SK-N-SH (cell line): ENCODE results near the gene ID4. TPM values are rescaled to one million over a fixed set of nuclear protein-coding genes. Genes with fewer than 3 reads are reported as not detected.

Source experiments
- CTCF ChIA-PET: fragments of 300-600, 350-600 bp; formaldehyde crosslinking; extraction: SDS; loops from one replicate; lab custom pipeline; 2021; lab: Yijun Ruan, JAX
- POLR2A ChIA-PET: fragments of 350-600 bp; sonication (Branson Sonifier 250); formaldehyde crosslinking; extraction: SDS; loops from one replicate; lab custom pipeline; 2020; ENCODE audit warnings: antibody characterized with exemption, inconsistent platforms; lab: Yijun Ruan, JAX
- DNase-seq: peaks from one replicate; pipeline ENCODE4 v3.0.0; 2012
- H2AFZ ChIP-seq: fragments of 200-600 bp; sonication (generic); 2 replicates; pipeline ENCODE4 v1.8.1; 2016; ENCODE audit warnings: antibody characterized with exemption, mild to moderate bottlenecking, low read depth
- H3F3A ChIP-seq: fragments of 200-600 bp; sonication (generic); replicated peaks from 2 replicates; pipeline ENCODE3; 2016; ENCODE audit warnings: antibody characterized with exemption, mild to moderate bottlenecking; ENCODE audit not compliant: insufficient read depth
- H3K27ac ChIP-seq, 2 experiments: fragments of 200-500 bp in 1 of 2; fragments of 200-600 bp in 1 of 2; sonication (Bioruptor generic) in 1 of 2; sonication (generic), shearing (Covaris generic) in 1 of 2; 2 replicates each; pipeline versions ENCODE4 v1.5.1 to v1.6.1; 2014 to 2016; ENCODE audit warnings: low read depth in 2 of 2, inconsistent platforms in 1 of 2, low read length in 1 of 2, mild to moderate bottlenecking in 1 of 2, mixed read lengths in 1 of 2
- H3K27me3 ChIP-seq: fragments of 200-600 bp; sonication (generic), shearing (Covaris generic); 2 replicates; pipeline ENCODE4 v1.6.1; 2016; ENCODE audit warnings: mixed run types; ENCODE audit not compliant: insufficient read depth
- H3K36me3 ChIP-seq, 2 experiments: fragments of 200-500 bp in 1 of 2; fragments of 200-600 bp in 1 of 2; sonication (Bioruptor generic) in 1 of 2; sonication (generic) in 1 of 2; replicated peaks in 1 of 2; 2 replicates each; pipeline versions ENCODE3 to v1.5.1; 2014 to 2016; ENCODE audit warnings: low read length in 1 of 2, mild to moderate bottlenecking in 1 of 2; ENCODE audit not compliant: insufficient read depth in 2 of 2, control insufficient read depth in 1 of 2
- H3K4me1 ChIP-seq, 2 experiments: fragments of 200-500 bp in 1 of 2; fragments of 200-600 bp in 1 of 2; sonication (Bioruptor generic) in 1 of 2; sonication (generic), shearing (Covaris generic) in 1 of 2; 2 replicates each; pipeline versions ENCODE4 v1.5.1 to v1.6.1; 2014 to 2016; ENCODE audit warnings: low read depth in 1 of 2, low read length in 1 of 2, mixed run types in 1 of 2; ENCODE audit not compliant: insufficient read depth in 2 of 2, control insufficient read depth in 1 of 2
- H3K4me2 ChIP-seq: fragments of 200-600 bp; sonication (generic), shearing (Covaris generic); 2 replicates; pipeline ENCODE4 v1.6.1; 2017; ENCODE audit warnings: mixed run types
- H3K4me3 ChIP-seq, 2 experiments: fragments of 200-500 bp in 1 of 2; fragments of 200-600 bp in 1 of 2; sonication (Bioruptor generic) in 1 of 2; sonication (generic), shearing (Covaris generic) in 1 of 2; 2 replicates each; pipeline versions ENCODE4 v1.5.1 to v1.8.1; 2014 to 2016; ENCODE audit warnings: low read depth in 2 of 2, inconsistent platforms in 1 of 2, low read length in 1 of 2, mild to moderate bottlenecking in 1 of 2, mixed read lengths in 1 of 2, moderate library complexity in 1 of 2
- H3K79me2 ChIP-seq: fragments of 200-600 bp; sonication (generic); 2 replicates; pipeline ENCODE4 v1.8.1; 2017; ENCODE audit warnings: mild to moderate bottlenecking; ENCODE audit not compliant: insufficient read depth
- H3K9ac ChIP-seq: fragments of 200-600 bp; sonication (generic); 2 replicates; pipeline ENCODE4 v1.6.1; 2017; ENCODE audit warnings: mixed run types
- H3K9me2 ChIP-seq: fragments of 200-600 bp; sonication (generic); 2 replicates; pipeline ENCODE4 v1.6.1; 2017; ENCODE audit warnings: mixed run types
- H3K9me3 ChIP-seq: fragments of 200-600 bp; sonication (generic); 2 replicates; pipeline ENCODE4 v1.6.1; 2017; ENCODE audit warnings: mixed run types, mild to moderate bottlenecking, moderate library complexity
- H4K20me1 ChIP-seq: fragments of 200-600 bp; sonication (generic); 2 replicates; pipeline ENCODE4 v1.6.1; 2017; ENCODE audit warnings: mild to moderate bottlenecking, mixed run types; ENCODE audit not compliant: insufficient read depth
- ELF1 ChIP-seq: IDR thresholded peaks from 2 replicates; pipeline ENCODE4 v1.4.0; 2012
- EP300 ChIP-seq, 2 experiments: IDR thresholded peaks; 2 replicates each; pipeline versions ENCODE4 v1.4.0 to v1.6.1; 2012; ENCODE audit warnings: borderline replicate concordance in 1 of 2, low read depth in 1 of 2, low read length in 1 of 2
- EZH2phosphoT487 ChIP-seq: fragments of 200-600 bp; sonication (generic); IDR thresholded peaks from 2 replicates; pipeline ENCODE4 v1.6.1; 2017; ENCODE audit warnings: low read depth, mixed run types, mild to moderate bottlenecking, antibody characterized with exemption, moderate library complexity, borderline replicate concordance
- JUND ChIP-seq: IDR thresholded peaks from 2 replicates; pipeline ENCODE4 v1.4.0; 2012
- MEF2A ChIP-seq: IDR thresholded peaks from 2 replicates; pipeline ENCODE4 v1.4.0; 2012; ENCODE audit warnings: low read depth, borderline replicate concordance
- MXI1 ChIP-seq: IDR thresholded peaks from 2 replicates; pipeline ENCODE4 v1.6.1; 2012; ENCODE audit warnings: mild to moderate bottlenecking, low read depth, low read length, improper control_type of control experiment
- PBX3 ChIP-seq: IDR thresholded peaks from 2 replicates; pipeline ENCODE4; 2012
- POLR2AphosphoS5 ChIP-seq: IDR thresholded peaks from 2 replicates; pipeline ENCODE4 v1.6.1; 2012; ENCODE audit warnings: low read depth, low read length
- RAD21 ChIP-seq: IDR thresholded peaks from 2 replicates; pipeline ENCODE4 v1.6.1; 2012; ENCODE audit warnings: mild to moderate bottlenecking, low read length
- RCOR1 ChIP-seq: fragments of 150-350 bp; IDR thresholded peaks from 2 replicates; pipeline ENCODE4 v1.6.1; 2017; ENCODE audit warnings: antibody characterized with exemption, low read length
- RFX5 ChIP-seq: IDR thresholded peaks from 2 replicates; pipeline ENCODE4 v1.6.1; 2012; ENCODE audit warnings: mild to moderate bottlenecking, improper control_type of control experiment, low read length
- RXRA ChIP-seq: IDR thresholded peaks from 2 replicates; pipeline ENCODE4 v1.4.0; 2012; ENCODE audit warnings: low read depth, mild to moderate bottlenecking, borderline replicate concordance
- TEAD4 ChIP-seq: IDR thresholded peaks from 2 replicates; pipeline ENCODE4 v1.4.0; 2012; ENCODE audit warnings: mild to moderate bottlenecking, borderline replicate concordance; ENCODE audit not compliant: insufficient read depth
- WGBS: methylation state at CpG from one replicate; pipeline ENCODE4 v1.1.6; 2017; ENCODE audit warnings: low lambda C conversion rate; 5-methylcytosine and 5-hydroxymethylcytosine counted together
- polyA plus RNA-seq, 3 experiments: library from polyadenylated mRNA; depleted of rRNA; stranded (reverse); fragments of >200 nt; gene quantifications; 2 replicates each; pipeline ENCODE4 v1.2.3, GENCODE V29; 2012
- TF ChIP-seq, protein P1 (sequence below): fragments of 150-350 bp; IDR thresholded peaks from 2 replicates; pipeline ENCODE4 v1.6.1; 2017; ENCODE audit warnings: antibody characterized with exemption, low read length, low read depth, borderline replicate concordance
- TF ChIP-seq, protein P2 (sequence below): IDR thresholded peaks from 2 replicates; pipeline ENCODE4 v1.4.0; 2012; ENCODE audit warnings: low read depth, borderline replicate concordance

ID4 gene
- polyA plus RNA-seq, 1 of the 3 experiments (the other 2 are of a cell fraction): 4.9 TPM

GRCh38 chr6:19835605-19836004, 1.6 kb upstream of the ID4 start:
- no peak overlapping the region for H3K27ac ChIP-seq
- DNase-seq: no peak
- no peak for TF ChIP-seq RXRA
- TF ChIP-seq EP300 (IDR thresholded peaks at IDR 0.05; ENCODE audit: borderline replicate concordance in 1 of 2, low read depth in 1 of 2, low read length in 1 of 2): no peak
- no peak for TF ChIP-seq RAD21
- no peak for TF ChIP-seq EZH2phosphoT487
- no peak for TF ChIP-seq JUND
- TF ChIP-seq ELF1: no peak
- no peak for TF ChIP-seq RCOR1
- no peak for TF ChIP-seq MXI1
- TF ChIP-seq, protein P1, sequence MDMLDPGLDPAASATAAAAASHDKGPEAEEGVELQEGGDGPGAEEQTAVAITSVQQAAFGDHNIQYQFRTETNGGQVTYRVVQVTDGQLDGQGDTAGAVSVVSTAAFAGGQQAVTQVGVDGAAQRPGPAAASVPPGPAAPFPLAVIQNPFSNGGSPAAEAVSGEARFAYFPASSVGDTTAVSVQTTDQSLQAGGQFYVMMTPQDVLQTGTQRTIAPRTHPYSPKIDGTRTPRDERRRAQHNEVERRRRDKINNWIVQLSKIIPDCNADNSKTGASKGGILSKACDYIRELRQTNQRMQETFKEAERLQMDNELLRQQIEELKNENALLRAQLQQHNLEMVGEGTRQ: no peak
- TF ChIP-seq RFX5: no peak
- no peak for TF ChIP-seq MEF2A
- TF ChIP-seq, protein P2, sequence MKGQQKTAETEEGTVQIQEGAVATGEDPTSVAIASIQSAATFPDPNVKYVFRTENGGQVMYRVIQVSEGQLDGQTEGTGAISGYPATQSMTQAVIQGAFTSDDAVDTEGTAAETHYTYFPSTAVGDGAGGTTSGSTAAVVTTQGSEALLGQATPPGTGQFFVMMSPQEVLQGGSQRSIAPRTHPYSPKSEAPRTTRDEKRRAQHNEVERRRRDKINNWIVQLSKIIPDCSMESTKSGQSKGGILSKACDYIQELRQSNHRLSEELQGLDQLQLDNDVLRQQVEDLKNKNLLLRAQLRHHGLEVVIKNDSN: no peak
- no peak for TF ChIP-seq PBX3
- TF ChIP-seq POLR2AphosphoS5: no peak
- no peak for TF ChIP-seq TEAD4
- H3K9me2 ChIP-seq: no peaks in the 10 kb centered on the region
- no peak overlapping the region; the same call in 1 of the 2 replicates for H2AFZ ChIP-seq
- no peaks in the 10 kb centered on the region for H3K9me3 ChIP-seq
- no peak overlapping the region for H3K9ac ChIP-seq
- no peaks in the 10 kb centered on the region for H3F3A ChIP-seq
- peaks cover 22% of the 10 kb centered on the region for H4K20me1 ChIP-seq
- peaks cover 0 to 9% of the 10 kb centered on the region in 2 experiments for H3K36me3 ChIP-seq
- H3K4me1 ChIP-seq: peaks cover 0 to 4% of the 10 kb centered on the region in 2 experiments; a peak in 2 of 4 replicates
- H3K79me2 ChIP-seq: peaks cover 23% of the 10 kb centered on the region
- CTCF ChIA-PET: interaction anchor here (1.6 kb wide), 1 partner anchor 16 kb away, joined by 6 read pairs; no protein-coding TSS in a partner anchor
- H3K4me2 ChIP-seq: 0 out of 2 replicates have a peak overlapping the region, but pooled peaks have one; percentile 65
- no peak overlapping the region for H3K4me3 ChIP-seq
- H3K27me3 ChIP-seq: no peaks in the 10 kb centered on the region; the same call in 1 of the 2 replicates
- POLR2A ChIA-PET: no interaction called here
- WGBS: 70% methylated on average over 4 of the region's 4 CpGs
